ENCODE data around the gene CENATAC.
"Not testable (repeated sequence)": the region's sequence is repeated elsewhere in the genome, so short reads cannot be mapped to it uniquely, and the experiment has no call there.

Gene CENATAC

GRCh38 chr11:118997627-118998387 lies at the start of gene CENATAC:
Gene CENATAC, plus strand, starts transcription at chr11:118998138. Its CDS starts 60 bp downstream, at chr11:118998198.
- peak; percentile 83 for DNase-seq (ENCODE audit: low read depth)

- no peak for DNase-seq (ENCODE audit: low read depth)
These were observed 44.7 kb upstream of the CENATAC start for GRCh38 chr11:118953265-118953664.

- not testable (repeated sequence) for DNase-seq (ENCODE audit: low read depth)
These were observed 44.0 kb upstream of the CENATAC start for GRCh38 chr11:118953976-118954375.

- DNase-seq (ENCODE audit: low read depth) = peak; percentile 66
These were observed 41.7 kb upstream of the CENATAC start, which contains the start of gene UPK2 for GRCh38 chr11:118956094-118956846. Gene UPK2, plus strand, starts transcription at chr11:118956298. Its CDS starts 53 bp downstream, at chr11:118956351.

GRCh38 chr11:118956847-118957469 lies 41.0 kb upstream of the CENATAC start:
- no peak for DNase-seq (ENCODE audit: low read depth)

GRCh38 chr11:118957549-118957948 lies 40.4 kb upstream of the CENATAC start:
- no peak for DNase-seq (ENCODE audit: low read depth)

GRCh38 chr11:118957968-118958367 lies 40.0 kb upstream of the CENATAC start:
- DNase-seq (ENCODE audit: low read depth) = no peak

- DNase-seq (ENCODE audit: low read depth) = no peak
These were observed 39.4 kb upstream of the CENATAC start for GRCh38 chr11:118958577-118958976.

GRCh38 chr11:118961189-118961588 lies 36.7 kb upstream of the CENATAC start:
- DNase-seq (ENCODE audit: low read depth) = no peak

- no peak for DNase-seq (ENCODE audit: low read depth)
These were observed 36.3 kb upstream of the CENATAC start for GRCh38 chr11:118961591-118961990.

GRCh38 chr11:118969508-118969907 lies 28.4 kb upstream of the CENATAC start:
- DNase-seq (ENCODE audit: low read depth) = not testable (repeated sequence)

GRCh38 chr11:118971646-118972045 lies 26.3 kb upstream of the CENATAC start, which contains the start of gene FOXR1:
Gene FOXR1, plus strand, starts transcription at chr11:118971761. Its CDS starts 171 bp downstream, at chr11:118971932.
- DNase-seq (ENCODE audit: low read depth) = no peak

GRCh38 chr11:118973985-118974384 lies 24.0 kb upstream of the CENATAC start:
- no peak for DNase-seq (ENCODE audit: low read depth)

GRCh38 chr11:118975771-118976709 lies 21.9 kb upstream of the CENATAC start:
- DNase-seq (ENCODE audit: low read depth) = no peak

GRCh38 chr11:118979434-118979833 lies 18.5 kb upstream of the CENATAC start:
- DNase-seq (ENCODE audit: low read depth) = no peak

GRCh38 chr11:118980191-118980881 lies 17.6 kb upstream of the CENATAC start:
- DNase-seq (ENCODE audit: low read depth) = no peak

- not testable (repeated sequence) for DNase-seq (ENCODE audit: low read depth)
These were observed 13.6 kb upstream of the CENATAC start for GRCh38 chr11:118984337-118984736.

- DNase-seq (ENCODE audit: low read depth) = no peak
These were observed 13.1 kb upstream of the CENATAC start for GRCh38 chr11:118984825-118985224.

- no peak for DNase-seq (ENCODE audit: low read depth)
These were observed 9.7 kb upstream of the CENATAC start for GRCh38 chr11:118988280-118988679.

GRCh38 chr11:118991486-118992038 lies 6.4 kb upstream of the CENATAC start:
- not testable (repeated sequence) for DNase-seq (ENCODE audit: low read depth)
